ENCODE measurements around the gene OR9A4.

The OR9A4 gene

DNA sequence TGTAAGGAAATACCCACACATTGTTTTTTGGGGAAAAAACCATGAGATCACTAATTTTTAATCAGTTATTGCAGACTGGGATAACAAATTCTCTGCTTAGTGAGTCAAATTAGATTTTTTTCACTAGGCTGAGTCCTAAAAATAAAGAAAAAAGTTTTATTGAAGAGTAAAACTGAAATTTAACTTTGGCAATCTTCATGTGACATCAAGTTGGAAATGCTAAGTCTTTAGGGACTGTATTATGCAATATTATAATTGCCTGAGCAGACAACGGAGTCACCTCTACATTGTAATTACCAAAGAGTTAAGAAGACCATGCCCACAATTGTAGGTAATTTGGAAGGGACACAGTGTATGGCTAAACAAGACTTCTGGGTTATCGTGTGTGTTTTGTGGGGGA, 32.8 kb downstream of the OR9A4 start:
- DNase-seq (ENCODE audit: low read depth, low spot score) = no peak

DNA sequence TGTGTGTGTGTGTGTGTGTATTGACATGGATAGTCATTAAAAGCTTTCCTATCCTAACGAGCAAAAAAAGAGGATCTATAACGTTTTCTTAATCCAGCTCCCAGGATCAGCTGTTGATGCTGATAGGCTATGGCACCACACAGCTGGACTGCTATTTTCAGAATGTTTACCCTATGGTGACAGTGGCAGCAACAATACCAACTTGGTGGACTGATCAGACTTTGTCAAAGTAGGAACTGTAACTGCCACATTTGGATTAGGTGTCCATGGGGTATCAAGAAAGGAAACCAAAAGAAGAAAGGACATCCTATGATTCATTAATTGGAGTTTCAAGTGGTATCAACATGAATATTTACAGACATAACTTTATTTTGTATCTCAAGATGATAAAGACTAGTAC, 33.3 kb downstream of the OR9A4 start:
- no peak for DNase-seq (ENCODE audit: low read depth, low spot score)

DNA sequence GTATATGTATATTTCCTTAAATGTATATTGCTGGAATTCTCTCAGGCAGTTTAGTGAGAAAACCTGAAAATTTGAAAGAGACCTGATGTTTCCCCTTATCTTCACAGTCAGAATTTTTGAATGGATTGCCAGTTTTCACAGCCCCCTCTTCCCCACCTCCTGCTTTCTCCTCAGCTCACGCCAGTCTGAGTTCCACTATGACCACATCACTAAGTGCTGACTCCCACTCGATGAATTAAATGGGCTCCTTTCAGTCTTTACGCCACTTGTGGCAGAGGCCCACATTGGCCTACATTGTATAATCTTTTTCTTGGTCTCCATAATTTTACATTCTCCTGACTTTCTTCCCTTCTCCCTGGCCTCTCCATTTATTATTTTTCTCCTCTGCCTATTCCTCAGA, 33.7 kb downstream of the OR9A4 start:
- DNase-seq (ENCODE audit: low read depth, low spot score) = no peak

DNA sequence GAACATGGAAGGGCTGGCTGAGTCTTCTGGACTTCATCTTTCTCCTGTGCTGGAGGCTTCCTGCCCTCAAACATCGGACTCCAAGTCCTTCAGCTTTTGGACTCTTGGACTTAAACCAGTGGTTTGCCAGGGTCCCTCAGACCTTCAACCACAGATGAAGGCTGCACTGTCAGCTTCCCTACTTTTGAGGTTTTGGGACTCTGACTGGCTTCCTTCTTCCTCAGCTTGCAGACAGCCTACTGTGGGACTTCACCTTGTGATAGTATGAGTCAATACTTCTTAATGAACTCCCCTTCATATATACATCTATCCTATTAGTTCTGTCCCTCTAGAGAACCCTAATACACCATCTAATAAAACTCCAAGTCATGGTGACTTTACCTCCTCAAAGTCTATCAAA, 34.6 kb downstream of the OR9A4 start:
- no peak for DNase-seq (ENCODE audit: low read depth, low spot score)

DNA sequence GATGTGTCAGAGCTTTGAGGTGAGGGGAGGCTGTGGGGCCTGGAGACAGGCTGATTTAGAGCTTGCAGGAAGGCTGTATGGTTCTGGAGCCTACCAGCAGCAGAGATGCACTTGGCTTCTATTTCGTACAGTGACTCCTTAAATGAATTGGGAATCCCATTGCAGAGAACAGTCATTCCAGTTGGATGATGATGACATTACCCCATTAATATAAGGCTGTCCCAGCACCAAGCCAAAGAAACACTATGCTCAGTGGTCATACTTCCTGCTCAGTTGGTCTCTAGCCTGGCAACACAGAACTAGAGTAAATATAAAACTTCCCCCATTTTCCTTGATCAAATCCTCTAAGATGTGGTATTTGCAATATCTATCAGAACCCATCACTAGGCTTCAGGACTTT, 36.3 kb downstream of the OR9A4 start:
- no peak for DNase-seq (ENCODE audit: low read depth, low spot score)

DNA sequence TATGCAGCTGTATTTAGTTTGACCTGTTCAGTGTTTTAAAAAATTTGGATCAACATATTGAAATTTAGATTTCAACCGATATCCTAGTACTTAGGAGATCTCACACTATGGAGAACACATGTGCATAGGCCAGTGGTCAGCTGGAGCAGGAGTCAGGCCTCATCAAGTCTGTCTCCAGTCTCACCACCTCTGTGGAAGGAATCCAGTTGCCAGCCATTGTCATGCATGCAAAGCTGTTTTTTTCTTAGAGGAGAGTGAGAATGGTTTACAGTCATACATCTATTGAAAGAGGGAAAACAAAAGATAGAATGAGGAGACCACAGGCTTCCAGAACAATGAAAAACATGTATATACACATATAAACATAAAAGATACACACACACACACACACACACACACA, 38.1 kb downstream of the OR9A4 start:
- no peak for DNase-seq (ENCODE audit: low read depth, low spot score)

DNA sequence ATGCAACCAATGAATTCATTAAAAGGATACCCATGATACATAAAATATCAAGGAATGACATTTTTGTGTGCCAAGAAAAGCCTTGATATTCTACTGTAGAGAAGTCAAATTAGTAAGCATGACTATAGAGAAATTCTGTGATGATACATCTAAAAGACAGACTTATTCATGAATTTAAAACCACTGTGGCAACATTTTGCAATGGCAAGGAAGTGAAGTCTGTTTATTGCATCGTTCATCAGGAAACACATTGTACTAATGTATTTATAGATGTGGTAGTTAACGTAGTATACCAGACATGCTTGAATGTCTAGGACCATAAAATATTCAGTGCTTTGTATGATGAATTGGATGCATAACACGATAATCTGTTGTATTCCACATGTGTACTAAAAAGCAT, 39.9 kb downstream of the OR9A4 start:
- DNase-seq (ENCODE audit: low read depth, low spot score) = no peak

DNA sequence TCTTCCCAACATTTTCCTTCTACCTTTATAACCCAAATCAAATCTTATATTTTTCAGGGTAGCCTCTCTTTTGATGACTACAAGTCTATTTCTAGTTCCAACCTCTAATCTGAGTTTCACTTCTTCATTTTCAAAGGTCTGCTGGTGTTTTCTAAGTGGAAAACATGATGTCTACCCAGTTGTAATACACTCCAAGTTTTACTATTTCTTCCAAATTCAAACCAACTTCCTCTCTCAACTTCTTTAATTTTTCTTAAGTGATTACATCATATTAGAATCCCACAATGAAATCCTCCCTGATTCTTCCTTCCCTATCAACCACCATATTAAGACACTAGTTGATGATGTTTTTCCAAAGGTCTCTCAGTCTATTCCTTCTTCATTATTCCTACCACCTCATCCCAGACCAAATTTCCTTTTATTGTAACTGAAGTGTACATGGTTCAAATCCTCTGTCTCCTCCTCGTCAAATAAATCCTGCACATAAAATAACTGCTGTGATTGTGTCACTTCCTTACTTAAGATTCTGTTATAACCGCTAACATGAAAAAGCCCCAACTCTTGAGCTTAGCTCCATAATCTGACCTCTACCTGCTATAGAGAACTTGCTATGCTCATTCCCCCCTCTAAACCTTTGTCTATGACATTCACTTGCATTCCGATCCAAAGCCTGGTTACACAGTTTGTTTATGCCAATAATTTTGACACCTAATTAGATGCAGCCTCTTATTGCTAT, 44.7 kb downstream of the OR9A4 start:
- DNase-seq (ENCODE audit: low read depth, low spot score) = no peak

Measured in astrocyte of the hippocampus (primary cell).